Right cardiac atrium (tissue), 5 donors: ENCODE data around the gene BNC2. TPM values are rescaled to one million over a fixed set of nuclear protein-coding genes. Genes with fewer than 3 reads are reported as not detected.

Experiments
- ATAC-seq, 2 donors: fragments of 200-7000 bp; cut with Tn5 transposase; one replicate each; pipeline versions ENCODE4 v1.8.0 to v1.9.1; 2020; ENCODE audit warnings: moderate library complexity in 2 of 2, mild to moderate bottlenecking in 1 of 2
- DNase-seq, 3 donors: peaks; one replicate each; pipeline ENCODE4 v3.0.0-alpha.2; 2020
- H3K27ac ChIP-seq: one replicate; pipeline ENCODE4 v1.5.1; 2013; ENCODE audit warnings: mild to moderate bottlenecking, low read length, control low read depth, moderate library complexity
- H3K27me3 ChIP-seq: one replicate; pipeline ENCODE4 v1.6.1; 2013; ENCODE audit not compliant: control insufficient read depth, insufficient read depth
- H3K4me1 ChIP-seq: one replicate; pipeline ENCODE4 v1.6.1; 2013; ENCODE audit warnings: low read length; ENCODE audit not compliant: control insufficient read depth, insufficient read depth
- H3K4me3 ChIP-seq: one replicate; pipeline ENCODE4 v1.5.1; 2013; ENCODE audit warnings: low read length, control low read depth
- H3K9me3 ChIP-seq: one replicate; pipeline ENCODE4 v1.6.1; 2013; ENCODE audit warnings: low read length; ENCODE audit not compliant: control insufficient read depth
- WGBS: extraction: QIAGEN DNeasy Blood & Tissue Kit; methylation state at CpG from one replicate; pipeline ENCODE4 v1.1.7; 2013; 5-methylcytosine and 5-hydroxymethylcytosine counted together
- intact Hi-C, 4 donors: fragments of 100-400 bp; cut with DNase I; formaldehyde crosslinking; loops; one replicate each; pipeline versions ENCODE4 v1.11.0 to v1.14.0; 2022 to 2023
- polyA plus RNA-seq: library from polyadenylated mRNA; stranded (reverse); fragments of 200-250 nt; gene quantifications from one replicate; pipeline ENCODE4 v1.2.3, GENCODE V29; 2013
- total RNA-seq, 4 donors: library from RNA; stranded (reverse); fragmentation: NEBNext Ultra II Directional; extraction: Animal tissue kit (Norgen Biotek cat#: 25700); gene quantifications; one replicate each; pipeline ENCODE4 v1.2.1, GENCODE V29; 2021
- donor health status: healthy with polysubstance abuse.
- donor health status: DM: no; HTN: yes; CAD: no.
- donor health status: DM: no; HTN: no; CAD: no.
- donor health status: DM: no; HTN: yes; CAD: no; lungs with severe emphysema.
- donor health status: DM: yes; HTN: yes; CAD: no.

The BNC2 gene
- total and polyA plus RNA-seq, 5 donors: 4.7 to 123 (median 67.8) TPM

GRCh38 chr9:16752601-16753000 lies 117.9 kb downstream of the BNC2 start:
- no peak overlapping the region for H3K27ac ChIP-seq
- ATAC-seq: no peak
- WGBS: 75% methylated on average over 2 of the region's 2 CpGs
- H3K4me3 ChIP-seq: no peak overlapping the region
- H3K9me3 ChIP-seq: no peaks in the 10 kb centered on the region
- no peak for DNase-seq
- intact Hi-C loops: no loop called here
- no peaks in the 10 kb centered on the region for H3K27me3 ChIP-seq
- no peaks in the 10 kb centered on the region for H3K4me1 ChIP-seq

DNA sequence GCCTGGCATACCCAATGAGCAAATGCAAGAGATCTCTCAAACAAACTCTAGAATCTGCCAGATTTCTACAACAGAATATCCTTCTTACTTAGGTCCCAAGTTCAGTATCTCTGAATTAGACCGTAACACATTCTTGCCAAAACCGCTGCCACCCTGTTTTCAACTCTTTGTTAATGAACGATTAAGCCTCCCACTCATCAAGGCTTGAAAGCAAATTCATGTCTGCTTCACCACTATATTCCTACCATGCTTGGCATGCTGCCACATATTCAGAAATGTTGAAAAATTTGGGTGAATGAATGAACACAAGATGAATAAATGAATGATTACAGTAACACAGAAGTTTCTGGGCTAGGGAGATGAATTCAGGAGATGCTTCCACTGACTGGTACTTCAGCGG lies 119.9 kb downstream of the BNC2 start:
- H3K27me3 ChIP-seq: no peaks in the 10 kb centered on the region
- intact Hi-C loops: no loop called here
- no peak overlapping the region for H3K4me3 ChIP-seq
- DNase-seq: no peak
- 86% methylated on average over 4 of the region's 4 CpGs for WGBS
- ATAC-seq: no peak
- no peaks in the 10 kb centered on the region for H3K9me3 ChIP-seq
- H3K4me1 ChIP-seq: no peaks in the 10 kb centered on the region
- no peak overlapping the region for H3K27ac ChIP-seq

- no peak overlapping the region for H3K4me3 ChIP-seq
- H3K27me3 ChIP-seq: no peaks in the 10 kb centered on the region
- H3K9me3 ChIP-seq: no peaks in the 10 kb centered on the region
- intact Hi-C loops: no loop called here
- WGBS: 84% methylated on average over 5 of the region's 5 CpGs
- ATAC-seq (peak in 1 of 2 donors; percentile 21), DNase-seq (no peak)
- H3K4me1 ChIP-seq: no peaks in the 10 kb centered on the region
- no peak overlapping the region for H3K27ac ChIP-seq
Measured at GRCh38 chr9:16745359-16745758, 125.1 kb downstream of the BNC2 start.

- Histone ChIP-seq H3K4me1 (no peaks in the 10 kb centered on the region), H3K9me3 (no peaks in the 10 kb centered on the region), H3K27ac (no peak overlapping the region), H3K4me3 (no peak overlapping the region), H3K27me3 (no peaks in the 10 kb centered on the region)
- DNase-seq (no peak), ATAC-seq (peak; percentile 11 to 56)
- WGBS: 18% methylated on average over 2 of the region's 2 CpGs
- intact Hi-C loops: no loop called here
Measured at GRCh38 chr9:16744394-16744793, 126.1 kb downstream of the BNC2 start.

DNA sequence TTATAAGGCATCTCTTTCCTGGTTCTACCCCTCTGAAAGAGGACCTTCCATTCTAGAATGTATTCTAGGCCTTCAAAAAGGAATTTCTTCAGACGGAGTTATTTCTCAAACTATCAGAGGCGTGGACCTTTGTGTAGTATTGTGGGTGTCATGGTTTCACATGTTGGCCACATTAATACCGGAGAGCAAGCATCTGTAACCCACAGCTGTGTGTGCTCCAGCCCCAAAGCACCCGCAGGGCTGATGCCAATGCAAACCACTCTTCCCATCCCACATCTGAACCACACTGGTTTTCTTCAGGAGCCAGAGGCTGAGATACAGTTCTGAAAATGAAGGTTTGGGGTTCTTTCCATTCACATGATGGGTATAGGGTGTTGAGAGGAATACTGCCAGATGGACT lies 127.1 kb downstream of the BNC2 start:
- H3K4me1 ChIP-seq: no peaks in the 10 kb centered on the region
- H3K4me3 ChIP-seq: no peak overlapping the region
- DNase-seq: no peak
- intact Hi-C loops: no loop called here
- ATAC-seq: no peak
- 70% methylated on average over 4 of the region's 4 CpGs for WGBS
- H3K27me3 ChIP-seq: no peaks in the 10 kb centered on the region
- H3K9me3 ChIP-seq: no peaks in the 10 kb centered on the region
- no peak overlapping the region for H3K27ac ChIP-seq

- no peaks in the 10 kb centered on the region for H3K4me1 ChIP-seq
- ATAC-seq: no peak
- intact Hi-C loops: loop anchor here in 1 of 4 donors (10.0 kb wide), 1 partner anchor 60 kb away; no protein-coding TSS in a partner anchor
- no peak overlapping the region for H3K4me3 ChIP-seq
- no peak for DNase-seq
- H3K27me3 ChIP-seq: no peaks in the 10 kb centered on the region
- H3K9me3 ChIP-seq: no peaks in the 10 kb centered on the region
- H3K27ac ChIP-seq: no peak overlapping the region
Measured at GRCh38 chr9:16735001-16735400, 135.5 kb downstream of the BNC2 start.

DNA sequence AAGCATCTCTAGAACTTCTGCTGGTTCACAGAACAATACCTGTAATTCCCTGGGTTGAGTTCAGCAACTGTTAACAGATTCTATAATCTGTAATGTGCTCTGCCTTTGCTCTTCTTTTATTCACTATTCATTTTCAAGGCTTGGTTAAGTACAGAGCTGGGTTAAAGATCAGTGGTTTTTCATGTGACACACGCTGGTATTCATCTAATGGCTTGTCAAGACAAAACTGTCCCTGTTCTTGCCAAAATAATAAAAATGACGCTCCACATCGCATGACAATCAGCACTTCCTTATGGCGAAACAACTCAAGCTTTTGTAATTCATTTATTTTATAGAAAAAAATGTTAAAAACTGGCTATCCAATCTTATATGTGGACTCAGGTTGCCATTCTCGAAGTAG lies 137.9 kb downstream of the BNC2 start:
- no peak overlapping the region for H3K4me3 ChIP-seq
- H3K27me3 ChIP-seq: no peaks in the 10 kb centered on the region
- no peaks in the 10 kb centered on the region for H3K4me1 ChIP-seq
- ATAC-seq (no peak), DNase-seq (no peak)
- WGBS: 87% methylated on average over 5 of the region's 5 CpGs
- intact Hi-C loops: loop anchor here in 1 of 4 donors (10.0 kb wide), 1 partner anchor 62 kb away; no protein-coding TSS in a partner anchor
- H3K9me3 ChIP-seq: no peaks in the 10 kb centered on the region
- H3K27ac ChIP-seq: no peak overlapping the region

DNA sequence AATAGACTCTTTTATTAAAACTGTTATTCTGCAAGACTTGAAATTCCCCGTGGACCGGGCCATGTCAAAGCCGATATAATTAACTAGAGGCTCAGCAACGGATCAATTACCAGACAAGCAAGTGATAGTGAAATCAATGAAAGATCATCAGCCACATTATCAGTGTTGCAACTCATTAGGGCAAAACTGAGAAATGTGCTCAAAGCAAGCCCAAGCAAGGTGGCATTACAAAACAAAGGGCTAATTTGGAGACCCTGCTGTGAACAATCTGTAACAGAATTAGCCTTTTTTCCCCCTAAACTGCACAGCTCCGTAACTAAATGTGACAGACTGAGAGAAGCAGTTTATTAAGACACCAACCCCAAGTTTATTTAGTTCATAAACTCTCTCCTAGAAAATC lies 140.3 kb downstream of the BNC2 start:
- H3K4me3 ChIP-seq: no peak overlapping the region
- H3K27ac ChIP-seq: no peak overlapping the region
- H3K27me3 ChIP-seq: no peaks in the 10 kb centered on the region
- 68% methylated on average over 5 of the region's 5 CpGs for WGBS
- ATAC-seq (no peak), DNase-seq (no peak)
- H3K4me1 ChIP-seq: no peaks in the 10 kb centered on the region
- no peaks in the 10 kb centered on the region for H3K9me3 ChIP-seq
- intact Hi-C loops: loop anchor here in 1 of 4 donors (10.0 kb wide), 1 partner anchor 65 kb away; no protein-coding TSS in a partner anchor

GRCh38 chr9:16729651-16730050 lies 140.8 kb downstream of the BNC2 start:
- H3K27me3 ChIP-seq: no peaks in the 10 kb centered on the region
- WGBS: 75% methylated on average over 4 of the region's 4 CpGs
- intact Hi-C loops: loop anchor here in 1 of 4 donors (10.0 kb wide), 1 partner anchor 65 kb away; no protein-coding TSS in a partner anchor
- H3K9me3 ChIP-seq: no peaks in the 10 kb centered on the region
- no peak overlapping the region for H3K4me3 ChIP-seq
- ATAC-seq (no peak), DNase-seq (no peak)
- no peak overlapping the region for H3K27ac ChIP-seq
- no peaks in the 10 kb centered on the region for H3K4me1 ChIP-seq

- intact Hi-C loops: no loop called here
- DNase-seq (peak in 1 of 3 donors; percentile 48), ATAC-seq (peak; percentile 5 to 8)
- H3K27me3 ChIP-seq: no peaks in the 10 kb centered on the region
- no peak overlapping the region for H3K27ac ChIP-seq
- H3K4me1 ChIP-seq: no peaks in the 10 kb centered on the region
- peak overlapping the region; percentile 85 for H3K4me3 ChIP-seq
- no peaks in the 10 kb centered on the region for H3K9me3 ChIP-seq
- WGBS: 56% methylated on average over 3 of the region's 3 CpGs
Measured at GRCh38 chr9:16728137-16728508, 142.3 kb downstream of the BNC2 start.

GRCh38 chr9:16727452-16728136 lies 142.9 kb downstream of the BNC2 start:
- no peaks in the 10 kb centered on the region for H3K9me3 ChIP-seq
- intact Hi-C loops: no loop called here
- H3K4me1 ChIP-seq: no peaks in the 10 kb centered on the region
- peak overlapping the region; percentile 85 for H3K4me3 ChIP-seq
- DNase-seq (no peak), ATAC-seq (peak; percentile 7 to 28)
- H3K27me3 ChIP-seq: no peaks in the 10 kb centered on the region
- WGBS: 32% methylated on average over 7 of the region's 7 CpGs
- peak overlapping the region; percentile 78 for H3K27ac ChIP-seq
